Measurements from ENCODE around the gene ARHGEF10L.

ARHGEF10L gene

GRCh38 chr1:17670587-17671313, 131.3 kb downstream of the ARHGEF10L start:
- TF ChIP-seq CTCF (IDR thresholded peaks at IDR 0.05; ENCODE audit: control insufficient read depth, insufficient read depth, low read depth, low read length, missing control alignments): no peak
- no peak overlapping the region for H3K4me3 ChIP-seq (ENCODE audit: control insufficient read depth, low read depth, low read length)
- DNase-seq (ENCODE audit: low read depth): no peak

GRCh38 chr1:17671314-17671705, 131.8 kb downstream of the ARHGEF10L start:
- H3K4me3 ChIP-seq (ENCODE audit: control insufficient read depth, low read depth, low read length): no peak overlapping the region
- DNase-seq (ENCODE audit: low read depth): no peak

GRCh38 chr1:17671741-17672140, 132.2 kb downstream of the ARHGEF10L start:
- no peak for DNase-seq (ENCODE audit: low read depth)
- no peak overlapping the region for H3K4me3 ChIP-seq (ENCODE audit: control insufficient read depth, low read depth, low read length)
- TF ChIP-seq CTCF (IDR thresholded peaks at IDR 0.05; ENCODE audit: control insufficient read depth, insufficient read depth, low read depth, low read length, missing control alignments): no peak

More at GRCh38 chr1:17671314-17671705, 131.8 kb downstream of the ARHGEF10L start:
- no peak for TF ChIP-seq CTCF (IDR thresholded peaks at IDR 0.05; ENCODE audit: control insufficient read depth, insufficient read depth, low read depth, low read length, missing control alignments)

- DNase-seq (ENCODE audit: low read depth): no peak
- TF ChIP-seq CTCF (IDR thresholded peaks at IDR 0.05; ENCODE audit: control insufficient read depth, insufficient read depth, low read depth, low read length, missing control alignments): no peak
- H3K4me3 ChIP-seq (ENCODE audit: control insufficient read depth, low read depth, low read length): no peak overlapping the region
Measured at GRCh38 chr1:17672226-17672625, 132.7 kb downstream of the ARHGEF10L start.

- no peak for DNase-seq (ENCODE audit: low read depth)
- no peak for TF ChIP-seq CTCF (IDR thresholded peaks at IDR 0.05; ENCODE audit: control insufficient read depth, insufficient read depth, low read depth, low read length, missing control alignments)
- H3K4me3 ChIP-seq (ENCODE audit: control insufficient read depth, low read depth, low read length): no peak overlapping the region
Measured at GRCh38 chr1:17673329-17674072, 134.0 kb downstream of the ARHGEF10L start.

- no peak overlapping the region for H3K4me3 ChIP-seq (ENCODE audit: control insufficient read depth, low read depth, low read length)
- TF ChIP-seq CTCF (IDR thresholded peaks at IDR 0.05; ENCODE audit: control insufficient read depth, insufficient read depth, low read depth, low read length, missing control alignments): no peak
- no peak for DNase-seq (ENCODE audit: low read depth)
Measured at GRCh38 chr1:17674726-17675500, 135.4 kb downstream of the ARHGEF10L start.
